Activated naive CD8-positive, alpha-beta T cell treated with anti-CD3 and anti-CD28 coated beads for 36 hours (primary cell): Measurements from ENCODE around the gene ECPAS. TPM values are rescaled to one million over a fixed set of nuclear protein-coding genes. Genes with fewer than 3 reads are reported as not detected.
"Not testable (repeated sequence)": the region's sequence is repeated elsewhere in the genome, so short reads cannot be mapped to it uniquely, and the experiment has no call there.

ENCODE experiments used
- DNase-seq: peaks from one replicate; pipeline ENCODE4 v3.0.0; 2021
- H3K27ac Mint-ChIP-seq: one replicate; pipeline ENCODE4 v1.8.0; 2022; ENCODE audit warnings: mild to moderate bottlenecking, moderate library complexity, mixed read lengths
- H3K27me3 Mint-ChIP-seq: one replicate; pipeline ENCODE4 v1.8.0; 2022; ENCODE audit warnings: mild to moderate bottlenecking, mixed read lengths
- H3K36me3 Mint-ChIP-seq: one replicate; pipeline ENCODE4 v1.8.0; 2021; ENCODE audit warnings: mild to moderate bottlenecking, mixed read lengths
- H3K4me1 Mint-ChIP-seq: one replicate; pipeline ENCODE4 v1.8.0; 2021; ENCODE audit warnings: mixed read lengths
- H3K4me3 Mint-ChIP-seq: one replicate; pipeline ENCODE4 v1.8.0; 2022; ENCODE audit warnings: mild to moderate bottlenecking, moderate library complexity, mixed read lengths
- H3K9me3 Mint-ChIP-seq: one replicate; pipeline ENCODE4 v1.8.0; 2022; ENCODE audit warnings: mixed read lengths
- total RNA-seq, 2 experiments: library from RNA; stranded (reverse); gene quantifications; one replicate each; pipeline ENCODE4 v1.2.3, GENCODE V29; 2021

The ECPAS gene
- total RNA-seq, 2 experiments from 2014 or later, result 77.4 to 82.6 TPM

DNA sequence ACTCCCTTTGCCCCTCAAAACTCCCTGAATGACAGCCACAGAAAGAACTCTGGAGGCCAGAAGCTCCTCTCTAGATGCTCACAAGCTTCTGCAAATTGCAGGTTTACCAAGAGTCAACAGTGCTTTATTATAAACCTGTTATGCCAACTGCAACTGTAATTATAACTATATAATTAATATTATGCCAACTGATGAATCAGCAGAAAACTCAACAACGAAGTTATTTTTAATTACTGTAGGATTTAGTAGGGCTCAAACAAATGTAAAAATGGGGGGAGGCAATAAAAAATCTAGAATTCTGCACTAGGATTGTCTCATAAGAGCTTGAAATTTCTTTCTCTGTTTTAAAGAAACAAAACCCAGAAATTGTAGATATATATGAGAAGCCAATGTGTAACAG, 117.2 kb downstream of the ECPAS start:
- Mint-ChIP-seq H3K4me1 (no peaks in the 10 kb centered on the region), H3K36me3 (peaks cover 57% of the 10 kb centered on the region), H3K27me3 (no peaks in the 10 kb centered on the region), H3K9me3 (no peaks in the 10 kb centered on the region), H3K4me3 (no peak overlapping the region), H3K27ac (no peak overlapping the region)
- DNase-seq, result no peak

DNA sequence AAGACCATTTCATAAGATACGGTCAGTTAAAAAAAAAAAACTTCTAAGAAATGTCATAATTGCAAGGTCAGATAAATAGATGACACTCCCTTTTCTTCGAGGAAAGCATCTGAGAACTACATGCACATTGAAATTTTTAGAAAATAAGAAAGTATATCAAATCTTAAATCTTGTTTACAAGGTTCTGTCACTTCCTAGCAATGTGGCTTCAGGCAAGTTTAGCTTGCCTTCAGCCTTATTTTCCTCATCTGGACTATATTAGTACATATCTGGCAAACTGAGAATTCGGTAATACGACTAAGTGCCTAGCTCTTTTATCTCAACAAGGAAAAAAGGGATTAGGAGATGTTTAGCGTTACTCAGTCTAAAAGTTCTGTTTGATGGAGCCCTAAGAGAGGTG, 121.7 kb downstream of the ECPAS start:
- no peak for DNase-seq
- Mint-ChIP-seq H3K36me3 (peaks cover 38% of the 10 kb centered on the region), H3K27ac (no peak overlapping the region), H3K4me3 (no peak overlapping the region), H3K9me3 (no peaks in the 10 kb centered on the region), H3K4me1 (peaks cover 2% of the 10 kb centered on the region), H3K27me3 (no peaks in the 10 kb centered on the region)

DNA sequence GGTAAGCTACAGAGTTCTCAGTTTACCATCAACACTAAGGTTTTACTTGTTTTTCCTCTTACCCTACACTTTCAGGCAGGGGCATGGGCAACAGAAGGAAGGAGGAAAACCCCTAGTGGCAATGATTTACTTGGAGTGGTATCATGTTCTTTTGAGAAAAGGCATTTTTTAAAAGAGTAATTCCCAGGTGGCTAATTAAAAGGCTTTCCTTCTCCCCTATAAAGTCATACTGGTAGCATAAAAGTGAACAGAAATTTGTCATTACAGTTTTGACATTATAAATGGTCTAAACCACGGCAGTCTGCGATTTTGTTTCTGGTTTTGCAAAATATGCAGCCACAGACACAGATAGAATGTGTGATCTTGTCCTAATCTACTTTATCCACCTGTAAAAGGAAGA, 123.3 kb downstream of the ECPAS start:
- Mint-ChIP-seq H3K9me3 (no peaks in the 10 kb centered on the region), H3K27me3 (no peaks in the 10 kb centered on the region), H3K27ac (peak overlapping the region; percentile 48), H3K36me3 (peaks cover 30% of the 10 kb centered on the region), H3K4me3 (no peak overlapping the region), H3K4me1 (peaks cover 5% of the 10 kb centered on the region)
- DNase-seq, result no peak

DNA sequence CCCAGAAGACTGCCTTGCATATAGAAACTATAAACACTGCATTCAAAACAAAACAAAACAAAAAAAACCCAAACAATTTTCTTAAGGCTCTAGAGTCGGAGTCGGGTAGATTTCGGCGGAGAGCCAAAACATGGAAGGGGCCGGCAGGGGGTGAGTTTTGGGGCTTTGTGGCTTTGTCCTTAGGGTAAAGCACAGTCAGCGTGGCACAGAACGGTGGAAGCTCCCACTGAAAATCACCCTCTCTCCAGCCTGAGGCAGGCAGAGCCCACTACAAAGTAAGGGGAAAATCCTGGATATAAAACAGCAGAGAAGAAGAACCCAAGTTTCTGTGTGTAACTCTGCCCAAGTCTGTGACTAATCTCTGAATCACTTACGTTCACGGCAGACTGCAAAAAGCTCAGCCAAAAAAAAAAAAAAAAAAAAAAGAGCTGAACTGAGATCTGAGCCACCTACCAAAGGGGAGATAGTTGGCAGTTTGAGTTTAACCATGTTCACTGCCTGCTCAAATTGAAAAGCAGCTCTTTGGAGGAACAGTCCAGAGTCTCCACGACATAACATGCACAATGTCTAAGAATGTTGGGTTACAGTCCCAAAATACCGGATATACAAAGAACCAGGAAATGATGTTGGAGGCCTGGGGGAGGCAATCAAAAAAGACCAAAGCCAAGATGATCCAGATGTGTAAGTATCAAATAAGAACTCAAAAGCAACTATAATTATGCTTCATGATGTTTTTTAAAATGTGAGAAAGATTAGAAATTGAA, 127.5 kb downstream of the ECPAS start:
- no peak for DNase-seq
- H3K27me3 Mint-ChIP-seq, result no peaks in the 10 kb centered on the region
- no peak overlapping the region for H3K27ac Mint-ChIP-seq
- no peak overlapping the region for H3K4me3 Mint-ChIP-seq
- peaks cover 4% of the 10 kb centered on the region for H3K9me3 Mint-ChIP-seq
- peaks cover 5% of the 10 kb centered on the region for H3K4me1 Mint-ChIP-seq
- peaks cover 11% of the 10 kb centered on the region for H3K36me3 Mint-ChIP-seq

DNA sequence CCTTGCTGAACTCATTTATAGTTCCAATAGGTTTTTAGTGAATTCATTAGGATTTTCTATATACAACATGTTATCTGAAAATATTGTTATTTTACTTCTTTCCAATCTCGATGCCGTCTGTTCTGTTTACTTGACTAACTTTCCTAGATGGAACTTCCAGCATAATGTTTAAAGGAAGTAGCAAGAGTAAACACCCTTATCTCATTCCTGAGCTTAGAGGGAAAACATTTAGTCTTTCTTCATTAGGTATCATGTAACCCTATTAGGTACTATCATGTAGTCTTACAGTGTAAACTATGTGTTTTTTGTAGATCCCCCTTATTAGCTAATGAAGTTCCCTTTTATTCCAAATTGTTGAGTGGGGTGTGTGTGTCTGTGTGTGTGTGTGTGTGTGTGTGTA, 131.6 kb downstream of the ECPAS start:
- Mint-ChIP-seq H3K9me3 (peaks cover 4% of the 10 kb centered on the region), H3K4me1 (peaks cover 2% of the 10 kb centered on the region), H3K27ac (no peak overlapping the region), H3K4me3 (no peak overlapping the region), H3K27me3 (no peaks in the 10 kb centered on the region), H3K36me3 (peaks cover 1% of the 10 kb centered on the region)
- DNase-seq, result no peak

DNA sequence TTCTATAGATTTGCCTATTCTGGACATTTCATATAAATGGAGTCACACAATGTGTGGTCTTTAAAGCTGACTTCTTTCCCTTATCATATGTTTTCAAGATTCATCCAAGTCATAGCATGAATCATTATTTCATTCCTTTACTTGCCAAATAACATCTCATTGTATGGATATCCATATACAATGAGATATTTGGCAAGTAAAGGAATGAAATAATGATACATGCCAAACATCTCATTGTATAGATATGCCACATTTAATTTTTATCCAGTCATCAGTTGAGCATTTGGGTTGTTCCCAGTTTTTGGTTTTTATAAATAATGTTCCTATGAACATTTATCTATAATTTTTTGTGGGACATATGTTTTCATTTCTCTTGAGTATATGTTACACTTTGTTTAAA, 133.6 kb downstream of the ECPAS start:
- Mint-ChIP-seq H3K27ac (no peak overlapping the region), H3K36me3 (peaks cover 1% of the 10 kb centered on the region), H3K4me1 (no peaks in the 10 kb centered on the region)

DNA sequence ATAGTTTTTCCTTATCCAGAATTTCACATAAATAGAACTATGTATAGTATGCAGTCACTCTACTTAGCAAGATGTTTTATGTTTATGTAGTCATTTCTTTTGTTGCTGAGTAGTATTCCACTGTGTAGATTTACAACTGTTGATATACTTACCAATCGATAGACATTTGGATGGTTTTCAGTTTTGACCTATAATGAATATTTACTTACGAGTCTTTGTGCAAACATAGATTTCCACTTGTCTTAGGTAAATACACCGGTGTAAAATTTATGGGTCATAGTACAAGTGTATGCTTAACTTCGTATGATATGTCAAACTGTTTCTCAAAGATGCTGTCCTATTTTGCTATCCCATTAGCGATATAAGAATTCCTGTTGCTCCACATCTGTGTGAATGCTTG, 134.4 kb downstream of the ECPAS start:
- Mint-ChIP-seq H3K27me3 (peaks cover 6% of the 10 kb centered on the region), H3K4me3 (no peak overlapping the region), H3K4me1 (no peaks in the 10 kb centered on the region), H3K36me3 (peaks cover 1% of the 10 kb centered on the region), H3K9me3 (peaks cover 4% of the 10 kb centered on the region), H3K27ac (no peak overlapping the region)
- DNase-seq, result no peak

More for the DNA sequence above, 133.6 kb downstream of the ECPAS start:
- H3K9me3 Mint-ChIP-seq, result peaks cover 4% of the 10 kb centered on the region
- peaks cover 5% of the 10 kb centered on the region for H3K27me3 Mint-ChIP-seq
- no peak for DNase-seq
- H3K4me3 Mint-ChIP-seq, result no peak overlapping the region

DNA sequence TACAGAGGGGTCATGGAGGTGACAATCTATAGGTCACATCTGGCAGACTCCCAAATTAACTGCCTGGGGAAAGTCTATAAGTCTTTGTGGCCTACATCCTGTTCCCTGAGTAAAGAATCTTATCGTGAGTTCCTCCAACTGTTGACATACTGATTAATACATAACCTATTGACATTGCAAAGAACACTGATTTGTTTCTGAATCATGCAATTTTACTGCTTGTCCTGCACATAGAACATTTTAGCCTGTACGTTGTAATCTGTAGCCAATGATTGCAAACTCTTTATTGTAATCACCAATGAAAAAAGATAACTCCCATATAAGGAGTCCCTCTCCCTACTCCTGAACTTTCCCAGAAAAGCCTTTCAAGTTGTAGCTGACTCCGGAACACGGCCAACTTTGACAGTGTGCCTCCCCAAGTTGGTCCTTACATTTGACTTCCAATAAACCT, 135.3 kb downstream of the ECPAS start:
- peaks cover 4% of the 10 kb centered on the region for H3K9me3 Mint-ChIP-seq
- no peak overlapping the region for H3K4me3 Mint-ChIP-seq
- no peaks in the 10 kb centered on the region for H3K4me1 Mint-ChIP-seq
- no peak overlapping the region for H3K27ac Mint-ChIP-seq
- DNase-seq, result no peak
- H3K36me3 Mint-ChIP-seq, result peaks cover 1% of the 10 kb centered on the region
- H3K27me3 Mint-ChIP-seq, result peaks cover 9% of the 10 kb centered on the region

DNA sequence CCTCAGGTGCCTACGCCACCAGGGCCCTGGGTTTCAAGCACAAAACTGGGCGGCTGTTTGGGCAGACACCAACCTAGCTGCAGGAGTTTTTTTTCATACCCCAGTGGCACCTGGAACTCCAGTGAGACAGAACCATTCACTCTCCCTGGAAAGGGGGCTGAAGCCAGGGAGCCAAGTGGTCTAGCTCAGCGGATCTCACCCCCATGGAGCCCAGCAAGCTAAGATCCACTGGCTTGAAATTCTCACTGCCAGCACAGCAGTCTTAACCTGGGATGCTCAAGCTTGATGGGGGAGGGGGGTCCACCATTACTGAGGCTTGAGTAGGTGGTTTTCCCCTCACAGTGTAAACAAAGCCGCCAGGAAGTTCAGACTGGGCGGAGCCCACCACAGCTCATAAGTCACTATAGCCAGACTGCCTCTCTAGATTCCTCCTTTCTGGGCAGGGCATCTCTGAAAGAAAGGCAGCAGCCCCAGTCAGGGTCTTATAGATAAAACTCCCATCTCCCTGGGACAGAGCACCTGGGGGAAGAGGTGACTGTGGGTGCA, 149.8 kb downstream of the ECPAS start:
- not testable (repeated sequence) for H3K27ac Mint-ChIP-seq, H3K4me1 Mint-ChIP-seq, H3K36me3 Mint-ChIP-seq, DNase-seq, H3K4me3 Mint-ChIP-seq, H3K27me3 Mint-ChIP-seq, H3K9me3 Mint-ChIP-seq

DNA sequence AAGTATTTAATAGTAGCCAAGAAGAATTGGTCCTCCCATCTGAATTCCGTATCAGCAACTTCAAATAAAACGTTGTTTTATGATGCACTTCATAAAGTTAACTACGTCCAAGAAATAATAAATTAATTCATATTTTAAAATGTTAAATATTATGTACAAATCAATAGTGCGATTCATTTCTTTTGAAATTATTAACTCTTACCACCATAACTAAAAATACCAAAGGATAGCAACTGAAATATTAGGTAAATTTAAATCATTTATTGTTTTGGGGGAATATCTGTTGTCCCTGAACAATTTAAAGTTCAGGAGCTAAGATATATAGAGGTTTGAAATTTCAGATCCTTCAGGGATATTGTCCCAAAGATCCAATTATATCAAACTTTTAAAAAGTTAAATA, 154.1 kb downstream of the ECPAS start, which contains the start of gene OR2K2:
OR2K2 (minus strand) TSS at position 101 of the 400 bp plus-strand sequence. CDS start 1,791 bp downstream, outside the sequence.
- Mint-ChIP-seq H3K4me1 (peaks cover 4% of the 10 kb centered on the region), H3K9me3 (no peaks in the 10 kb centered on the region), H3K27ac (no peak within 1 kb of the TSS), H3K36me3 (no peaks in the 10 kb centered on the region), H3K27me3 (peaks cover 13% of the 10 kb centered on the region), H3K4me3 (no peak within 1 kb of the TSS)
- DNase-seq, result no peak

DNA sequence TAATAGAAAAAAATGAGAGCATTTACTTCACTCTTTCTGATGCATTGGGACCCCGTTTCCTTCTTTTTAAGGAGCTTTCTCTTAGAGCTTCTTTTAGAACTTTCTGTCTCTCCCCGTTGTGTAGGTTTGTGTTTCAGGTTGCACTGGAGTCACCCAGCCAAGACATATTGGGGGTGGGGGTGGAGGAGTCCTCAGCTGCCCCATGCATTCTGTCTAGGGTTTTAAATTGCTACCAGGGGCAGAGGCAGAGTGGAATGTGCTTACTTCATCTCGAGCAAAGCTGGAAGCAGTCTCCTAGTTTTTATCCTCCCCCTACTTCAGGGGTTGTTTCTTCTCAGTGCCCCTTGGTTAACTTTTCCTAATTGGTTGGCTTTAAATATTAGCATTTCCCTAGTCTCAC, 163.6 kb downstream of the ECPAS start:
- DNase-seq, result no peak
- Mint-ChIP-seq H3K4me3 (no peak overlapping the region), H3K27ac (no peak overlapping the region), H3K9me3 (peaks cover 2% of the 10 kb centered on the region), H3K4me1 (no peaks in the 10 kb centered on the region), H3K36me3 (no peaks in the 10 kb centered on the region), H3K27me3 (peaks cover 21% of the 10 kb centered on the region)

DNA sequence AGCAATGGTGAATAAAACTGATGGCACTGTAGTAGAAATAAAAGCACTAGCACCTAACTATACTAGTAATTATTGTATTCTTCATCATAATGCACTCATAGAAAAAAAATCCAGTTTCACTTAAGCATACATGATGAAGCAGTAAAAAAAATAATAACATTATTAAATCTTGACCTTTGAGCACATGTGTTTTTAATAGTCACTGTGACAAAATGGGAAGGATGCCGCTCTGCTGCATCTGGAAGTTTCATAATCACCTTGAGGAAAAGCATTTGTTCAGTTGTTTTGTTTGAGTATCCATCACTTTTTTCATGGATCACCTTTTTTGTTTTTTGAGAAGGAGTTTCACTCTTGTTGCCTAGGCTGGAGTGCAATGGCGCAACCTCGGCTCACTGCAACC, 167.4 kb downstream of the ECPAS start:
- H3K36me3 Mint-ChIP-seq, result no peaks in the 10 kb centered on the region
- H3K27ac Mint-ChIP-seq, result no peak overlapping the region
- no peak overlapping the region for H3K4me3 Mint-ChIP-seq
- peaks cover 15% of the 10 kb centered on the region for H3K27me3 Mint-ChIP-seq
- no peaks in the 10 kb centered on the region for H3K4me1 Mint-ChIP-seq
- peaks cover 2% of the 10 kb centered on the region for H3K9me3 Mint-ChIP-seq
- DNase-seq, result no peak

Other genes starting within 250 kb of the ECPAS start
- gene OR2K2, start 154.2 kb downstream of the ECPAS start, total RNA-seq, result not detected
- gene ZNF483, start 40.8 kb upstream of the ECPAS start, total RNA-seq, result 1 to 10 TPM; 1.5 to 2.3 TPM
- gene PTGR1, start 115.3 kb upstream of the ECPAS start, total RNA-seq, result 1 to 10 TPM; 1.3 to 1.9 TPM
- gene DNAJC25, start 147.0 kb upstream of the ECPAS start, total RNA-seq, result 1 to 10 TPM; 6.4 to 6.5 TPM
- gene GNG10, start 177.2 kb upstream of the ECPAS start, total RNA-seq, result 10 to 100 TPM; 25.4 to 26.0 TPM